Mammary epithelial cell (primary cell): ENCODE data around the gene HIF1A.

Source experiments
- CTCF ChIP-seq, 2 donors: IDR thresholded peaks in 1 of 2; conservative IDR thresholded peaks in 1 of 2; 2 replicates each; pipeline ENCODE4 v1.5.1; 2011 to 2012; ENCODE audit warnings: inconsistent platforms in 2 of 2, low read length in 2 of 2, mild to moderate bottlenecking in 2 of 2, control low read depth in 1 of 2, low read depth in 1 of 2; ENCODE audit not compliant: insufficient read depth in 1 of 2; ENCODE audit errors: extremely low read depth in 1 of 2
- EZH2 ChIP-seq: IDR thresholded peaks from 2 replicates; pipeline ENCODE4 v1.6.1; 2012; ENCODE audit warnings: low read length, inconsistent platforms, borderline replicate concordance

- TF ChIP-seq CTCF (conservative IDR thresholded peaks at IDR 0.05 in 1 of 2, IDR thresholded peaks at IDR 0.05 in 1 of 2; ENCODE audit: extremely low read depth in 1 of 2, insufficient read depth in 1 of 2, low read depth in 1 of 2, low read length in 2 of 2) (no peak), EZH2 (no peak)
Observed at GRCh38 chr14:61744238-61744637, 48.9 kb downstream of the HIF1A start.
